ENCODE results near the gene METTL24.

Gene METTL24

GRCh38 chr6:110357664-110358552 is at the start of gene METTL24:
METTL24 (minus strand) TSS chr6:110358349; CDS start chr6:110358272, 77 bp downstream.
- no peak for DNase-seq

- DNase-seq = no peak
These were observed 46.5 kb upstream of the METTL24 start for GRCh38 chr6:110404607-110405006.

- DNase-seq = no peak
These were observed 43.5 kb upstream of the METTL24 start for GRCh38 chr6:110401585-110402176.

GRCh38 chr6:110400208-110400607 is 42.1 kb upstream of the METTL24 start:
- DNase-seq = no peak

GRCh38 chr6:110399219-110400071 is 41.3 kb upstream of the METTL24 start:
- DNase-seq = no peak

- no peak for DNase-seq
These were observed 40.6 kb upstream of the METTL24 start for GRCh38 chr6:110398778-110399177.

- DNase-seq = no peak
These were observed 37.1 kb upstream of the METTL24 start for GRCh38 chr6:110395221-110395620.

GRCh38 chr6:110394409-110394808 is 36.3 kb upstream of the METTL24 start:
- DNase-seq = no peak

GRCh38 chr6:110392727-110393126 is 34.6 kb upstream of the METTL24 start:
- no peak for DNase-seq

GRCh38 chr6:110390404-110390803 is 32.3 kb upstream of the METTL24 start:
- no peak for DNase-seq

GRCh38 chr6:110389689-110390382 is 31.7 kb upstream of the METTL24 start:
- DNase-seq = no peak

GRCh38 chr6:110387986-110388385 is 29.8 kb upstream of the METTL24 start:
- no peak for DNase-seq

- no peak for DNase-seq
These were observed 27.3 kb upstream of the METTL24 start for GRCh38 chr6:110385458-110385863.

GRCh38 chr6:110378552-110378951 is 20.4 kb upstream of the METTL24 start:
- no peak for DNase-seq

- no peak for DNase-seq
These were observed 10.9 kb upstream of the METTL24 start for GRCh38 chr6:110369066-110369465.

GRCh38 chr6:110368284-110368683 is 10.1 kb upstream of the METTL24 start:
- DNase-seq = no peak

- no peak for DNase-seq
These were observed 9.7 kb upstream of the METTL24 start for GRCh38 chr6:110367825-110368224.

GRCh38 chr6:110366975-110367374 is 8.8 kb upstream of the METTL24 start:
- DNase-seq = no peak

- no peak for DNase-seq
These were observed 8.1 kb upstream of the METTL24 start for GRCh38 chr6:110366256-110366655.

GRCh38 chr6:110364364-110365105 is 6.4 kb upstream of the METTL24 start:
- no peak for DNase-seq

- no peak for DNase-seq
These were observed 5.6 kb upstream of the METTL24 start for GRCh38 chr6:110363748-110364147.

- no peak for DNase-seq
These were observed 2.5 kb upstream of the METTL24 start for GRCh38 chr6:110360676-110361075.
